K562 (cell line): ENCODE measurements around the gene ADGRB2. TPM values are rescaled to one million over a fixed set of nuclear protein-coding genes. Genes with fewer than 3 reads are reported as not detected.
A peak's percentile ranks its signal among the peaks of the same experiment; 100 is the strongest.

ENCODE experiments used
- COPS2 ChIP-seq: fragments of 450-650 bp; conservative IDR thresholded peaks from 2 replicates; pipeline ENCODE4 v1.6.1; 2016; ENCODE audit warnings: mild to moderate bottlenecking, moderate library complexity
- ETV6 ChIP-seq, 3 experiments: fragments of 150-350 bp in 1 of 3; sonication (generic) in 1 of 3; formaldehyde crosslinking in 1 of 3; IDR thresholded peaks; 2 replicates each; pipeline versions ENCODE4 v1.6.1 to v1.8.0; 2014 to 2022; ENCODE audit warnings: borderline replicate concordance in 2 of 3, low read depth in 2 of 3, antibody characterized with exemption in 1 of 3, low read length in 1 of 3, mild to moderate bottlenecking in 1 of 3, missing genetic modification reagents in 1 of 3
- FOXP1 ChIP-seq: sonication (generic); formaldehyde crosslinking; IDR thresholded peaks from 2 replicates; pipeline ENCODE4 v1.8.0; 2022; ENCODE audit warnings: mild to moderate bottlenecking, missing genetic modification reagents
- MAFG ChIP-seq: fragments of 450-650 bp; conservative IDR thresholded peaks from 2 replicates; pipeline ENCODE4 v1.6.1; 2016; ENCODE audit warnings: missing genetic modification characterization, missing compliant biosample characterization
- MECOM ChIP-seq: fragments of 250-450 bp; sonication (Bioruptor Pico); IDR thresholded peaks from 2 replicates; pipeline ENCODE4 v1.8.0; 2022; ENCODE audit warnings: inconsistent platforms
- NFATC3 ChIP-seq: fragments of 450-650 bp; IDR thresholded peaks from 2 replicates; pipeline ENCODE4 v1.6.1; 2017; ENCODE audit warnings: mild to moderate bottlenecking
- PML ChIP-seq: IDR thresholded peaks from 2 replicates; pipeline ENCODE4 v1.6.1; 2012; ENCODE audit warnings: low read length, inconsistent platforms
- RBFOX2 ChIP-seq: fragments of 200-400 bp; formaldehyde crosslinking; IDR thresholded peaks from 2 replicates; pipeline ENCODE4 v1.6.1; 2017; ENCODE audit warnings: low read depth, mild to moderate bottlenecking, low read length, moderate library complexity
- RFX1 ChIP-seq: fragments of 450-650 bp; IDR thresholded peaks from 2 replicates; pipeline ENCODE4 v1.6.1; 2016; ENCODE audit warnings: mild to moderate bottlenecking, moderate library complexity
- STAT5A ChIP-seq: IDR thresholded peaks from 2 replicates; pipeline ENCODE4 v1.6.1; 2012; ENCODE audit warnings: low read length, inconsistent platforms, borderline replicate concordance
- ZNF134 ChIP-seq: fragments of 250-450 bp; sonication (Bioruptor Pico); conservative IDR thresholded peaks from 2 replicates; pipeline ENCODE4 v1.4.0; 2020
- ZNF311 ChIP-seq: fragments of 250-450 bp; sonication (Bioruptor Pico); IDR thresholded peaks from 2 replicates; pipeline ENCODE4 v1.4.0; 2020; ENCODE audit warnings: mild to moderate bottlenecking, moderate library complexity
- ZNF354B ChIP-seq: fragments of 250-450 bp; sonication (Bioruptor Pico); IDR thresholded peaks from 2 replicates; pipeline ENCODE4 v1.4.0; 2020
- polyA plus RNA-seq, 8 experiments: library from polyadenylated mRNA; depleted of rRNA in 4 of 8; stranded (reverse) in 5 of 8; unstranded in 3 of 8; fragments of >200 nt; fragmentation: Nextera tagmentation in 2 of 8; fragmentation: Illumina TruSeq in 1 of 8; extraction: Ambion mirVana in 2 of 8; extraction: Trizol in 1 of 8; gene quantifications; 2 replicates each; pipeline versions ENCODE4 v1.2.1 to v1.2.3, GENCODE V29; 2011 to 2014; ENCODE audit warnings: inconsistent platforms in 1 of 8, missing spikeins in 1 of 8
- total RNA-seq, 7 experiments: library from RNA; depleted of rRNA in 6 of 7; stranded (reverse); fragments of >200 nt in 6 of 7; fragmentation: Illumina TruSeq in 2 of 7; extraction: Trizol in 2 of 7; gene quantifications; 2 replicates each; pipeline versions ENCODE4 v1.2.1 to v1.2.3, GENCODE V29; 2011 to 2021; ENCODE audit warnings: low replicate concordance in 1 of 7
- TF ChIP-seq, protein P1 (sequence below): fragments of 250-450 bp; sonication (Bioruptor Pico); IDR thresholded peaks from 2 replicates; pipeline ENCODE4 v1.4.0; 2020
- TF ChIP-seq, protein P2 (sequence below): sonication (generic); formaldehyde crosslinking; IDR thresholded peaks from 2 replicates; pipeline ENCODE4 v1.8.0; 2022; ENCODE audit warnings: missing genetic modification reagents, mild to moderate bottlenecking, moderate library complexity, borderline replicate concordance
- TF ChIP-seq, protein P3 (sequence below), 2 experiments: IDR thresholded peaks; 2 replicates each; pipeline ENCODE4 v1.6.1; 2011; ENCODE audit warnings: borderline replicate concordance in 1 of 2, control low read depth in 1 of 2, low read depth in 1 of 2, low read length in 1 of 2, mild to moderate bottlenecking in 1 of 2, mixed read lengths in 1 of 2, moderate library complexity in 1 of 2; ENCODE audit not compliant: insufficient read depth in 1 of 2, insufficient read length in 1 of 2, poor library complexity in 1 of 2, severe bottlenecking in 1 of 2; ENCODE audit errors: extremely low read depth in 1 of 2
- TF ChIP-seq, protein P4 (sequence below): fragments of 250-450 bp; sonication (Bioruptor Pico); IDR thresholded peaks from 2 replicates; pipeline ENCODE4 v1.4.0; 2020; ENCODE audit warnings: mild to moderate bottlenecking, moderate library complexity, borderline replicate concordance

The ADGRB2 gene
- total and polyA plus RNA-seq, 9 of the 15 experiments (the other 6 are each of a cell fraction or from before 2014, with no cell fraction given): 0.04 to 0.23 (median 0.20) TPM; not detected in 2

DNA sequence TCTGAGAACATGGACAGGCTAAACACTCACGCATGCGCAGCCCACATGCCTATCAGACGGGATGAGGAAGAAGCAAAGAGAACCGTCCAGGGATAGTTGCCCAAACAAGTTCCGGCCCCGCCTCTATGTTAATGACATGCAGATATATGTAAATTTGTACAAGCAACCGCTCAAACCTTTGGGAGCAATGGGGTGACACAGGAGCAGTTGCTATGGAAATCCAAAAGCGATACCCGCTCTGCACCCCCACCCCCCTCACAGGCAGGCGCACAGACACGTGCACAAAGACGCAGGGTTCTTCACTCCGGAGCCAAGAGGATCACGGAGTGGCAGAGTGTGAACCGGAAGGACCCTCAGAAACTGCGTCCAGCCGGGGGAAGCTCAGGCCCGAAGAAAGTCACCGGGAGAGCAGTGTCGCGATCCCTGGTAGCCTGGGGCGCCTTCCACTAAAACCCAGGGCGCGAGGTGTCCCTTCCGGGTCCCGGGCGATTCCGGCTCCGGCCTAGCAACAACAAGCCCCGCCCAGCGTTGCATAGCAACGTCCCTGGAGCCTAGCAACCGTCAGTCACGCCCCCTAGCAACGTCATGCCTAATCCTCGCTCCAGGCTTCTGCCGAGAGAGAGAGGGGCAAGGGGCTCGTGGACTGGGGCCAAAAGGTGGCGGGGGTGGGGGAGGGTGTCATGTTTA is 24.1 kb upstream of the ADGRB2 start (continued):
- TF ChIP-seq, protein P1, sequence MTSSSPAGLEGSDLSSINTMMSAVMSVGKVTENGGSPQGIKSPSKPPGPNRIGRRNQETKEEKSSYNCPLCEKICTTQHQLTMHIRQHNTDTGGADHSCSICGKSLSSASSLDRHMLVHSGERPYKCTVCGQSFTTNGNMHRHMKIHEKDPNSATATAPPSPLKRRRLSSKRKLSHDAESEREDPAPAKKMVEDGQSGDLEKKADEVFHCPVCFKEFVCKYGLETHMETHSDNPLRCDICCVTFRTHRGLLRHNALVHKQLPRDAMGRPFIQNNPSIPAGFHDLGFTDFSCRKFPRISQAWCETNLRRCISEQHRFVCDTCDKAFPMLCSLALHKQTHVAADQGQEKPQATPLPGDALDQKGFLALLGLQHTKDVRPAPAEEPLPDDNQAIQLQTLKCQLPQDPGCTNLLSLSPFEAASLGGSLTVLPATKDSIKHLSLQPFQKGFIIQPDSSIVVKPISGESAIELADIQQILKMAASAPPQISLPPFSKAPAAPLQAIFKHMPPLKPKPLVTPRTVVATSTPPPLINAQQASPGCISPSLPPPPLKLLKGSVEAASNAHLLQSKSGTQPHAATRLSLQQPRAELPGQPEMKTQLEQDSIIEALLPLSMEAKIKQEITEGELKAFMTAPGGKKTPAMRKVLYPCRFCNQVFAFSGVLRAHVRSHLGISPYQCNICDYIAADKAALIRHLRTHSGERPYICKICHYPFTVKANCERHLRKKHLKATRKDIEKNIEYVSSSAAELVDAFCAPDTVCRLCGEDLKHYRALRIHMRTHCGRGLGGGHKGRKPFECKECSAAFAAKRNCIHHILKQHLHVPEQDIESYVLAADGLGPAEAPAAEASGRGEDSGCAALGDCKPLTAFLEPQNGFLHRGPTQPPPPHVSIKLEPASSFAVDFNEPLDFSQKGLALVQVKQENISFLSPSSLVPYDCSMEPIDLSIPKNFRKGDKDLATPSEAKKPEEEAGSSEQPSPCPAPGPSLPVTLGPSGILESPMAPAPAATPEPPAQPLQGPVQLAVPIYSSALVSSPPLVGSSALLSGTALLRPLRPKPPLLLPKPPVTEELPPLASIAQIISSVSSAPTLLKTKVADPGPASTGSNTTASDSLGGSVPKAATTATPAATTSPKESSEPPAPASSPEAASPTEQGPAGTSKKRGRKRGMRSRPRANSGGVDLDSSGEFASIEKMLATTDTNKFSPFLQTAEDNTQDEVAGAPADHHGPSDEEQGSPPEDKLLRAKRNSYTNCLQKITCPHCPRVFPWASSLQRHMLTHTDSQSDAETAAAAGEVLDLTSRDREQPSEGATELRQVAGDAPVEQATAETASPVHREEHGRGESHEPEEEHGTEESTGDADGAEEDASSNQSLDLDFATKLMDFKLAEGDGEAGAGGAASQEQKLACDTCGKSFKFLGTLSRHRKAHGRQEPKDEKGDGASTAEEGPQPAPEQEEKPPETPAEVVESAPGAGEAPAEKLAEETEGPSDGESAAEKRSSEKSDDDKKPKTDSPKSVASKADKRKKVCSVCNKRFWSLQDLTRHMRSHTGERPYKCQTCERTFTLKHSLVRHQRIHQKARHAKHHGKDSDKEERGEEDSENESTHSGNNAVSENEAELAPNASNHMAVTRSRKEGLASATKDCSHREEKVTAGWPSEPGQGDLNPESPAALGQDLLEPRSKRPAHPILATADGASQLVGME (CRISPR knock-in tag): 0 out of 2 replicates have a peak, but pooled peaks have one; percentile 51
- TF ChIP-seq RBFOX2 (peak; percentile 87), MAFG (tag) (no peak), PML (peak; percentile 52; the same call in 1 of the 2 replicates), STAT5A (no peak), RFX1 (peak; percentile 100), COPS2 (no peak), ETV6 (IDR thresholded peaks at IDR 0.05; ENCODE audit: borderline replicate concordance in 1 of 2, low read depth in 2 of 2, low read length in 1 of 2) (no peak), ETV6 (CRISPR knock-in tag; IDR thresholded peaks at IDR 0.05; ENCODE audit: borderline replicate concordance) (no peak), ZNF134 (CRISPR knock-in tag) (no peak), NFATC3 (no peak), FOXP1 (no peak), ZNF354B (CRISPR knock-in tag) (no peak), ZNF311 (CRISPR knock-in tag) (no peak), MECOM (no peak)
- TF ChIP-seq, protein P2, sequence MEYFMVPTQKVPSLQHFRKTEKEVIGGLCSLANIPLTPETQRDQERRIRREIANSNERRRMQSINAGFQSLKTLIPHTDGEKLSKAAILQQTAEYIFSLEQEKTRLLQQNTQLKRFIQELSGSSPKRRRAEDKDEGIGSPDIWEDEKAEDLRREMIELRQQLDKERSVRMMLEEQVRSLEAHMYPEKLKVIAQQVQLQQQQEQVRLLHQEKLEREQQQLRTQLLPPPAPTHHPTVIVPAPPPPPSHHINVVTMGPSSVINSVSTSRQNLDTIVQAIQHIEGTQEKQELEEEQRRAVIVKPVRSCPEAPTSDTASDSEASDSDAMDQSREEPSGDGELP (CRISPR knock-in tag): peak; percentile 31; the same call in 1 of the 2 replicates
- TF ChIP-seq, protein P3, sequence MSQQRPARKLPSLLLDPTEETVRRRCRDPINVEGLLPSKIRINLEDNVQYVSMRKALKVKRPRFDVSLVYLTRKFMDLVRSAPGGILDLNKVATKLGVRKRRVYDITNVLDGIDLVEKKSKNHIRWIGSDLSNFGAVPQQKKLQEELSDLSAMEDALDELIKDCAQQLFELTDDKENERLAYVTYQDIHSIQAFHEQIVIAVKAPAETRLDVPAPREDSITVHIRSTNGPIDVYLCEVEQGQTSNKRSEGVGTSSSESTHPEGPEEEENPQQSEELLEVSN (IDR thresholded peaks at IDR 0.05; ENCODE audit: borderline replicate concordance in 1 of 2, extremely low read depth in 1 of 2, insufficient read depth in 1 of 2, insufficient read length in 1 of 2, low read depth in 1 of 2, low read length in 1 of 2, poor library complexity in 1 of 2, severe bottlenecking in 1 of 2): peak in 1 of 2 experiments; percentile 19
- TF ChIP-seq, protein P4, sequence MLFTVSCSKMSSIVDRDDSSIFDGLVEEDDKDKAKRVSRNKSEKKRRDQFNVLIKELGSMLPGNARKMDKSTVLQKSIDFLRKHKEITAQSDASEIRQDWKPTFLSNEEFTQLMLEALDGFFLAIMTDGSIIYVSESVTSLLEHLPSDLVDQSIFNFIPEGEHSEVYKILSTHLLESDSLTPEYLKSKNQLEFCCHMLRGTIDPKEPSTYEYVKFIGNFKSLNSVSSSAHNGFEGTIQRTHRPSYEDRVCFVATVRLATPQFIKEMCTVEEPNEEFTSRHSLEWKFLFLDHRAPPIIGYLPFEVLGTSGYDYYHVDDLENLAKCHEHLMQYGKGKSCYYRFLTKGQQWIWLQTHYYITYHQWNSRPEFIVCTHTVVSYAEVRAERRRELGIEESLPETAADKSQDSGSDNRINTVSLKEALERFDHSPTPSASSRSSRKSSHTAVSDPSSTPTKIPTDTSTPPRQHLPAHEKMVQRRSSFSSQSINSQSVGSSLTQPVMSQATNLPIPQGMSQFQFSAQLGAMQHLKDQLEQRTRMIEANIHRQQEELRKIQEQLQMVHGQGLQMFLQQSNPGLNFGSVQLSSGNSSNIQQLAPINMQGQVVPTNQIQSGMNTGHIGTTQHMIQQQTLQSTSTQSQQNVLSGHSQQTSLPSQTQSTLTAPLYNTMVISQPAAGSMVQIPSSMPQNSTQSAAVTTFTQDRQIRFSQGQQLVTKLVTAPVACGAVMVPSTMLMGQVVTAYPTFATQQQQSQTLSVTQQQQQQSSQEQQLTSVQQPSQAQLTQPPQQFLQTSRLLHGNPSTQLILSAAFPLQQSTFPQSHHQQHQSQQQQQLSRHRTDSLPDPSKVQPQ (CRISPR knock-in tag): no peak
